Spleen (tissue), 11 donors: Measurements from ENCODE around the gene IMPA2. TPM values are rescaled to one million over a fixed set of nuclear protein-coding genes. Genes with fewer than 3 reads are reported as not detected.

ENCODE experiments used
- DNase-seq: peaks from one replicate; pipeline ENCODE4 v3.0.0-alpha.2; 2020
- H3K27ac ChIP-seq, 8 donors: fragments of 200-600 bp; sonication (generic) in 7 of 8; 1 replicate in 4 of 8; 2 replicates in 4 of 8; pipeline versions ENCODE4 v1.5.0 to v1.8.0; 2016 to 2021; ENCODE audit warnings: inconsistent platforms in 4 of 8, mild to moderate bottlenecking in 4 of 8, moderate library complexity in 1 of 8
- H3K27me3 ChIP-seq, 7 donors: fragments of 200-600 bp; sonication (generic) in 6 of 7; replicated peaks in 1 of 7; 1 replicate in 4 of 7; 2 replicates in 3 of 7; pipeline versions ENCODE4 v1.5.0 to v1.8.0; 2016 to 2021; ENCODE audit warnings: inconsistent platforms in 3 of 7, mild to moderate bottlenecking in 1 of 7
- H3K36me3 ChIP-seq, 6 donors: fragments of 200-600 bp; sonication (generic) in 5 of 6; 1 replicate in 4 of 6; 2 replicates in 2 of 6; pipeline versions ENCODE4 v1.5.0 to v1.8.0; 2016 to 2021; ENCODE audit warnings: inconsistent platforms in 2 of 6
- H3K4me1 ChIP-seq, 6 donors: fragments of 200-600 bp; sonication (generic) in 5 of 6; 1 replicate in 3 of 6; 2 replicates in 3 of 6; pipeline versions ENCODE4 v1.5.0 to v1.8.0; 2016 to 2021; ENCODE audit warnings: inconsistent platforms in 3 of 6
- H3K4me3 ChIP-seq, 8 donors: fragments of 200-600 bp; sonication (generic) in 7 of 8; 1 replicate in 4 of 8; 2 replicates in 4 of 8; pipeline versions ENCODE4 v1.5.0 to v1.8.0; 2016 to 2021; ENCODE audit warnings: inconsistent platforms in 4 of 8, mild to moderate bottlenecking in 4 of 8, moderate library complexity in 2 of 8
- H3K9me3 ChIP-seq, 8 donors: fragments of 200-600 bp; sonication (generic) in 7 of 8; 1 replicate in 4 of 8; 2 replicates in 4 of 8; pipeline versions ENCODE4 v1.5.0 to v1.8.0; 2016 to 2021; ENCODE audit warnings: inconsistent platforms in 4 of 8
- CTCF ChIP-seq, 11 experiments: fragments of 200-600 bp in 7 of 11; fragments of 450-650 bp in 4 of 11; sonication (generic) in 4 of 11; IDR thresholded peaks in 8 of 11; conservative IDR thresholded peaks in 3 of 11; 1 replicate in 7 of 11; 2 replicates in 4 of 11; pipeline versions ENCODE4 v1.4.0 to v1.8.0; 2016 to 2021; ENCODE audit warnings: antibody characterized with exemption in 11 of 11, inconsistent platforms in 4 of 11, mild to moderate bottlenecking in 1 of 11
- POLR2A ChIP-seq, 3 donors: fragments of 450-650 bp; IDR thresholded peaks; one replicate each; pipeline ENCODE4 v1.5.1; 2017; ENCODE audit warnings: antibody characterized with exemption in 3 of 3, mild to moderate bottlenecking in 1 of 3
- POLR2AphosphoS5 ChIP-seq, 3 donors: sonication (generic); formaldehyde crosslinking; IDR thresholded peaks; one replicate each; pipeline ENCODE4 v1.5.1; 2017; ENCODE audit warnings: antibody characterized with exemption in 3 of 3
- WGBS, 5 donors: extraction: QIAGEN DNeasy Blood & Tissue Kit in 3 of 5; methylation state at CpG; one replicate each; pipeline versions ENCODE4 v1.1.5 to v1.1.7; 2013 to 2018; 5-methylcytosine and 5-hydroxymethylcytosine counted together
- intact Hi-C: fragments of 100-400 bp; cut with DNase I; formaldehyde crosslinking; loops from one replicate; pipeline ENCODE4 v1.15.0; 2023; ENCODE audit warnings: low total_unique reads
- polyA plus RNA-seq, 3 donors: library from polyadenylated mRNA; stranded (reverse); fragments of 200-250 nt; gene quantifications; one replicate each; pipeline ENCODE4 v1.2.1, GENCODE V29; 2013
- total RNA-seq, 7 donors: library from RNA; depleted of rRNA in 3 of 7; stranded (reverse); fragments of >200 nt in 3 of 7; fragmentation: NEBNext Ultra II Directional in 4 of 7; extraction: Animal tissue kit (Norgen Biotek cat#: 25700) in 4 of 7; gene quantifications; one replicate each; pipeline versions ENCODE4 v1.1.0 to v1.2.1, GENCODE V29; 2016 to 2021
- donor health status: healthy with polysubstance abuse.
- donor health status: DM: no; HTN: no; CAD: no; lungs with moderate emphysema.
- donor health status: DM: no; HTN: no; CAD: no.
- donor health status: Bipolar disorder and iron deficiency.
- donor health status: healthy.
- donor health status: DM: no; HTN: no; CAD: no.
- donor health status: DM: yes; HTN: yes; CAD: no.

Gene IMPA2
- total and polyA plus RNA-seq, 10 donors = 11.1 to 60.7 (median 32.9) TPM

- no peak for TF ChIP-seq POLR2AphosphoS5 (IDR thresholded peaks at IDR 0.05)
- 89 to 97% (median 94%) methylated on average over 11 of the region's 11 CpGs for WGBS, 5 donors
- Histone ChIP-seq H3K27ac (no peak overlapping the region), H3K27me3 (peaks cover 0 to 3% (median 0%) of the 10 kb centered on the region in 7 donors), H3K9me3 (no peaks in the 10 kb centered on the region), H3K4me3 (no peak overlapping the region), H3K36me3 (peaks cover 0 to 59% (median 6%) of the 10 kb centered on the region in 6 donors), H3K4me1 (peaks cover under 1 to 17% (median 3%) of the 10 kb centered on the region in 6 donors)
- no peak for DNase-seq
- intact Hi-C loops = no loop called here
Measured at GRCh38 chr18:12032786-12033642, 51.7 kb downstream of the IMPA2 start.

GRCh38 chr18:12033643-12034025 is 52.3 kb downstream of the IMPA2 start:
- H3K4me3 ChIP-seq = no peak overlapping the region
- peaks cover 0 to 53% (median under 1%) of the 10 kb centered on the region in 6 donors for H3K36me3 ChIP-seq
- no peak overlapping the region for H3K27ac ChIP-seq
- no peak for DNase-seq
- no peak for TF ChIP-seq POLR2A (IDR thresholded peaks at IDR 0.05)
- no peak for TF ChIP-seq POLR2AphosphoS5 (IDR thresholded peaks at IDR 0.05)
- TF ChIP-seq CTCF (IDR thresholded peaks at IDR 0.05 in 8 of 11, conservative IDR thresholded peaks at IDR 0.05 in 3 of 11) = no peak
- intact Hi-C loops = no loop called here
- 76 to 94% (median 91%) methylated on average over 7 of the region's 7 CpGs for WGBS, 5 donors
- peaks cover 0 to 9% (median 6%) of the 10 kb centered on the region in 7 donors for H3K27me3 ChIP-seq
- peaks cover 4 to 17% (median 7%) of the 10 kb centered on the region in 6 donors for H3K4me1 ChIP-seq
- H3K9me3 ChIP-seq = no peaks in the 10 kb centered on the region

GRCh38 chr18:12034241-12035100 is 53.2 kb downstream of the IMPA2 start:
- Histone ChIP-seq H3K36me3 (peaks cover 0 to 45% (median 0%) of the 10 kb centered on the region in 6 donors), H3K27me3 (peaks cover 0 to 16% (median 8%) of the 10 kb centered on the region in 7 donors), H3K9me3 (no peaks in the 10 kb centered on the region), H3K27ac (no peak overlapping the region), H3K4me3 (no peak overlapping the region), H3K4me1 (peaks cover 6 to 24% (median 14%) of the 10 kb centered on the region in 6 donors)
- WGBS, 5 donors = 72 to 86% (median 79%) methylated on average over 6 to 8 of the region's 8 CpGs
- intact Hi-C loops = loop anchor here (5.0 kb wide), 2 partner anchors 97 to 302 kb away; no protein-coding TSS in a partner anchor
- TF ChIP-seq POLR2A (IDR thresholded peaks at IDR 0.05) = no peak
- TF ChIP-seq CTCF (IDR thresholded peaks at IDR 0.05 in 8 of 11, conservative IDR thresholded peaks at IDR 0.05 in 3 of 11) = no peak
- DNase-seq = no peak

GRCh38 chr18:12035481-12035880 is 54.2 kb downstream of the IMPA2 start:
- Histone ChIP-seq H3K27ac (no peak overlapping the region), H3K36me3 (peaks cover 0 to 35% (median 0%) of the 10 kb centered on the region in 6 donors), H3K4me1 (peaks cover 6 to 24% (median 14%) of the 10 kb centered on the region in 6 donors), H3K4me3 (no peak overlapping the region), H3K27me3 (peaks cover 0 to 16% (median 8%) of the 10 kb centered on the region in 7 donors), H3K9me3 (no peaks in the 10 kb centered on the region)
- intact Hi-C loops = loop anchor here (5.0 kb wide), 2 partner anchors 98 to 303 kb away; no protein-coding TSS in a partner anchor
- DNase-seq = no peak
- TF ChIP-seq POLR2AphosphoS5 (IDR thresholded peaks at IDR 0.05) (no peak), CTCF (IDR thresholded peaks at IDR 0.05 in 8 of 11, conservative IDR thresholded peaks at IDR 0.05 in 3 of 11) (no peak), POLR2A (IDR thresholded peaks at IDR 0.05) (no peak)
- WGBS, 5 donors = 70 to 88% (median 83%) methylated on average over 6 of the region's 6 CpGs
